ENCODE results near the gene CST3.

Gene CST3

GRCh38 chr20:23654000-23654399, 16.2 kb upstream of the CST3 start:
- POLR2A ChIA-PET = no interaction called here
- CTCF ChIA-PET = interaction anchor here (1.5 kb wide), 1 partner anchor 9 kb away, joined by 4 read pairs; no protein-coding TSS in a partner anchor
- Histone ChIP-seq H3K36me3 (ENCODE audit: control insufficient read depth in 2 of 2, insufficient read depth in 1 of 2, low read length in 2 of 2) (no peaks in the 10 kb centered on the region), H3K9me3 (ENCODE audit: control insufficient read depth, insufficient read depth, low read depth, low read length) (no peaks in the 10 kb centered on the region), H3K4me1 (ENCODE audit: control insufficient read depth, insufficient read depth, low read length) (no peaks in the 10 kb centered on the region), H3K4me3 (ENCODE audit: low read depth, low read length) (no peak overlapping the region), H3K27ac (ENCODE audit: extremely low read depth, low read depth, low read length) (no peak overlapping the region)
- TF ChIP-seq KLF16 (tag by site-specific recombination; IDR thresholded peaks at IDR 0.05) = no peak
- TF ChIP-seq ZNF658 (tag by site-specific recombination; IDR thresholded peaks at IDR 0.05) = no peak
- TF ChIP-seq ZNF423 (tag by site-specific recombination; IDR thresholded peaks at IDR 0.05) = no peak
- no peak for TF ChIP-seq ZNF670 (tag by site-specific recombination; IDR thresholded peaks at IDR 0.05; ENCODE audit: low read depth)
- no peak for TF ChIP-seq ZNF416 (tag by site-specific recombination; IDR thresholded peaks at IDR 0.05)
- no peak for TF ChIP-seq ZNF146 (tag by site-specific recombination; IDR thresholded peaks at IDR 0.05)
- no peak for TF ChIP-seq ZNF138 (tag by site-specific recombination; IDR thresholded peaks at IDR 0.05; ENCODE audit: borderline replicate concordance)
- TF ChIP-seq ZNF521 (tag by site-specific recombination; IDR thresholded peaks at IDR 0.05) = no peak
- no peak for TF ChIP-seq TSHZ1 (tag by site-specific recombination; IDR thresholded peaks at IDR 0.05; ENCODE audit: borderline replicate concordance)
- no peak for TF ChIP-seq REST (tag by site-specific recombination; IDR thresholded peaks at IDR 0.05)

- Histone ChIP-seq H3K4me1 (ENCODE audit: control insufficient read depth, insufficient read depth, low read length) (no peaks in the 10 kb centered on the region), H3K9me3 (ENCODE audit: control insufficient read depth, insufficient read depth, low read depth, low read length) (no peaks in the 10 kb centered on the region), H3K4me3 (ENCODE audit: low read depth, low read length) (no peak overlapping the region), H3K36me3 (ENCODE audit: control insufficient read depth in 2 of 2, insufficient read depth in 1 of 2, low read length in 2 of 2) (no peaks in the 10 kb centered on the region), H3K27ac (ENCODE audit: extremely low read depth, low read depth, low read length) (no peak overlapping the region)
- ChIA-PET POLR2A (no interaction called here), CTCF (interaction anchor here (1.5 kb wide), 1 partner anchor 10 kb away, joined by 4 read pairs; no protein-coding TSS in a partner anchor)
- TF ChIP-seq ZNF175 (tag by site-specific recombination; IDR thresholded peaks at IDR 0.05) (no peak), ZNF600 (tag by site-specific recombination; IDR thresholded peaks at IDR 0.05) (no peak), HIC1 (tag by site-specific recombination; IDR thresholded peaks at IDR 0.05) (no peak)
These were observed 15.7 kb upstream of the CST3 start for GRCh38 chr20:23653400-23653938.
